BJ (cell line): ENCODE measurements around the gene FOXE3. TPM values are rescaled to one million over a fixed set of nuclear protein-coding genes. Genes with fewer than 3 reads are reported as not detected.

Experiments used
- CTCF ChIA-PET: fragments of 350-600 bp; formaldehyde crosslinking; extraction: SDS; loops from one replicate; lab custom pipeline; 2021; ENCODE audit warnings: antibody characterized with exemption, inconsistent platforms; lab: Yijun Ruan, JAX
- POLR2A ChIA-PET: fragments of 300-600 bp; sonication (Branson Sonifier 250); formaldehyde crosslinking; extraction: SDS; loops from one replicate; lab custom pipeline; 2021; ENCODE audit warnings: antibody characterized with exemption; lab: Charles Lee
- DNase-seq: peaks from one replicate; pipeline ENCODE4 v3.0.0-alpha.2; 2011; ENCODE audit warnings: low read depth
- H3K27me3 ChIP-seq: 2 replicates; pipeline ENCODE4 v1.6.0; 2011; ENCODE audit warnings: low read length; ENCODE audit not compliant: control insufficient read depth, insufficient read depth
- H3K36me3 ChIP-seq: 2 replicates; pipeline ENCODE4 v1.5.1; 2011; ENCODE audit warnings: low read length; ENCODE audit not compliant: control insufficient read depth, insufficient read depth
- H3K4me3 ChIP-seq: 2 replicates; pipeline ENCODE4 v1.5.1; 2011; ENCODE audit warnings: low read depth, mild to moderate bottlenecking, control low read depth, low read length
- CTCF ChIP-seq: IDR thresholded peaks from 2 replicates; pipeline ENCODE4 v1.5.1; 2011; ENCODE audit warnings: low read depth, mild to moderate bottlenecking, control low read depth, inconsistent platforms, low read length, moderate library complexity; ENCODE audit not compliant: insufficient read depth
- polyA plus RNA-seq: library from polyadenylated mRNA; depleted of rRNA; stranded (reverse); fragments of >200 nt; gene quantifications from 2 replicates; pipeline ENCODE4 v1.2.3, GENCODE V29; 2011

The FOXE3 gene
- polyA plus RNA-seq, 1 experiment: 0.04 TPM

- DNase-seq: no peak
- ChIA-PET CTCF (interaction anchor here (1.2 kb wide), 1 partner anchor 331 kb away, joined by 4 read pairs; no protein-coding TSS in a partner anchor), POLR2A (no interaction called here)
- no peak for TF ChIP-seq CTCF
- H3K36me3 ChIP-seq: no peaks in the 10 kb centered on the region
- H3K27me3 ChIP-seq: no peaks in the 10 kb centered on the region
- no peak overlapping the region for H3K4me3 ChIP-seq
Measured at GRCh38 chr1:47395433-47395832, 20.7 kb upstream of the FOXE3 start.

- no peak for DNase-seq
- ChIA-PET CTCF (interaction anchor here (2.1 to 4.5 kb wide), 2 partner anchors 8 to 27 kb away, joined by 6 to 34 read pairs; no protein-coding TSS in a partner anchor), POLR2A (no interaction called here)
- H3K36me3 ChIP-seq: no peaks in the 10 kb centered on the region
- H3K4me3 ChIP-seq: no peak overlapping the region
- no peaks in the 10 kb centered on the region for H3K27me3 ChIP-seq
- no peak for TF ChIP-seq CTCF
Measured at GRCh38 chr1:47396671-47397196, 19.4 kb upstream of the FOXE3 start.

GRCh38 chr1:47399138-47399845, 16.8 kb upstream of the FOXE3 start:
- no peak overlapping the region for H3K4me3 ChIP-seq
- TF ChIP-seq CTCF: no peak
- H3K36me3 ChIP-seq: no peaks in the 10 kb centered on the region
- H3K27me3 ChIP-seq: no peaks in the 10 kb centered on the region
- DNase-seq: no peak
- ChIA-PET CTCF (interaction anchor here (1.6 to 4.5 kb wide), 2 partner anchors 11 to 36 kb away, joined by 3 to 34 read pairs; no protein-coding TSS in a partner anchor), POLR2A (no interaction called here)

- no peak for DNase-seq
- Histone ChIP-seq H3K27me3 (no peaks in the 10 kb centered on the region), H3K36me3 (no peaks in the 10 kb centered on the region), H3K4me3 (no peak overlapping the region)
- POLR2A ChIA-PET: no interaction called here
- CTCF ChIA-PET: interaction anchor here (1.1 to 4.5 kb wide), 3 partner anchors 11 to 310 kb away, joined by 3 to 34 read pairs (median 3); no protein-coding TSS in a partner anchor
- TF ChIP-seq CTCF: no peak
Measured at GRCh38 chr1:47399846-47400155, 16.3 kb upstream of the FOXE3 start.

- TF ChIP-seq CTCF: no peak
- H3K27me3 ChIP-seq: no peaks in the 10 kb centered on the region
- no peak overlapping the region for H3K4me3 ChIP-seq
- ChIA-PET CTCF (interaction anchor here (0.6 to 1.9 kb wide), 4 partner anchors 9 to 23 kb away, joined by 3 to 10 read pairs (median 6); no protein-coding TSS in a partner anchor), POLR2A (no interaction called here)
- no peak for DNase-seq
- no peaks in the 10 kb centered on the region for H3K36me3 ChIP-seq
Measured at GRCh38 chr1:47401761-47402160, 14.3 kb upstream of the FOXE3 start.
